Measurements from ENCODE around the gene JMJD1C.

DNA sequence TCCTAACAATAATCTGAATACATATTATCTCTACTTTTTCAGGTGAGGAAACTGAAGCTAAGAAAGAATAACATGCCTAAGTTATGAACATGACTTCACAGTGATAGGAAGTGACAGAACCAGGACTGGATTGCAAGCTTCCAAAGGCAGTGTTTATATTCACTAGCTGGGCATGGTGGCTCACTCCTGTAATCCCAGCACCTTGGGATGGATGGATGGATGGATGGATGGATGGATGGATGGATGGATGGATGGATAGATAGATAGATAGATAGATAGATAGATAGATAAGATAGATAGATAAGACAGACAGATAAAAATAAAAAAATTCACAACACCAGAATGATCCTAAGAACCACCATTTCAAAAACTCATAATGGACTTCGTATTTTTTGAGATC is 18.2 kb upstream of the JMJD1C start:
- TF ChIP-seq TAF1 (IDR thresholded peaks at IDR 0.05; ENCODE audit: low read depth, low read length) (no peak), POLR2AphosphoS5 (IDR thresholded peaks at IDR 0.05; ENCODE audit: low read depth, low read length) (no peak), POLR2A (IDR thresholded peaks at IDR 0.05; ENCODE audit: low read depth, low read length) (no peak)
